GM12891 (cell line): ENCODE measurements around the gene ARRB1.

ENCODE experiments used
- PAX5 ChIP-seq: IDR thresholded peaks from 2 replicates; pipeline ENCODE4 v1.6.1; 2011; ENCODE audit warnings: low read length, moderate library complexity, mild to moderate bottlenecking; ENCODE audit not compliant: insufficient read depth, severe bottlenecking
- POLR2A ChIP-seq: IDR thresholded peaks from 2 replicates; pipeline ENCODE4 v1.6.1; 2011; ENCODE audit warnings: low read depth, low read length, control low read depth
- SPI1 ChIP-seq: IDR thresholded peaks from 2 replicates; pipeline ENCODE4 v1.6.1; 2011; ENCODE audit warnings: low read depth, low read length, control low read depth
- TAF1 ChIP-seq: IDR thresholded peaks from 2 replicates; pipeline ENCODE4 v1.6.1; 2011; ENCODE audit warnings: low read depth, low read length, control low read depth

DNA sequence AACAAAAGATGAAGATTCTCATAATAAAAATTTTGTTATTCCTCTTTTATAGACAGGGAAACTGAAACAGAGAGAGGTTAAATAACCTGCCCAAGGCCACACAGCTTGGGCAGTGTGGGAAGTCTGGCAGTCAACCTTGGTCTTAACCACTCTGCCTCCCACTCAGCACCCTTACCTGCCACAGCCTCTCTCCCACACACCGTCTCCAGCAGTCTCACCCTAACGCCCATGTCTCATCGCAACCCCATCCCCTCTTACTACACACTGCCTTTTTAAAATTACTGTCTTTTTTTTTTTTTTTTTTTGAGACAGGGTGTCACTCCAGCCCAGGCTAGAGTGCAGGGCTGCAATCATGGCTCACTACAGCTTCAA lies 25.0 kb downstream of the ARRB1 start:
- TF ChIP-seq POLR2A (no peak), TAF1 (no peak), SPI1 (no peak), PAX5 (no peak)
